GM19455 (cell line): ENCODE results near the gene NEDD4L.
"Not testable (repeated sequence)": the region's sequence is repeated elsewhere in the genome, so short reads cannot be mapped to it uniquely, and the experiment has no call there.

ENCODE experiments used
- ATAC-seq: cut with Tn5 transposase; IDR thresholded peaks from one replicate; pipeline ENCODE4 v1.9.1; 2021; ENCODE audit not compliant: unreplicated experiment

Gene NEDD4L

GRCh38 chr18:58362027-58362575 is 318.1 kb downstream of the NEDD4L start:
- no peak for ATAC-seq

GRCh38 chr18:58362829-58363271 is 318.8 kb downstream of the NEDD4L start:
- ATAC-seq, result no peak

GRCh38 chr18:58363767-58364540 is 319.9 kb downstream of the NEDD4L start:
- ATAC-seq, result no peak

GRCh38 chr18:58364876-58365528 is 321.0 kb downstream of the NEDD4L start:
- no peak for ATAC-seq

GRCh38 chr18:58367425-58368140 is 323.6 kb downstream of the NEDD4L start:
- ATAC-seq, result peak; percentile 66

- ATAC-seq, result no peak
These were observed 325.6 kb downstream of the NEDD4L start for GRCh38 chr18:58369616-58370015.

GRCh38 chr18:58370038-58370580 is 326.1 kb downstream of the NEDD4L start:
- no peak for ATAC-seq

- no peak for ATAC-seq
These were observed 326.6 kb downstream of the NEDD4L start for GRCh38 chr18:58370612-58371011.

GRCh38 chr18:58373481-58373880 is 329.5 kb downstream of the NEDD4L start:
- no peak for ATAC-seq

GRCh38 chr18:58375051-58375450 is 331.0 kb downstream of the NEDD4L start:
- ATAC-seq, result no peak

GRCh38 chr18:58378411-58379379 is 334.7 kb downstream of the NEDD4L start:
- ATAC-seq, result no peak

GRCh38 chr18:58379443-58379842 is 335.4 kb downstream of the NEDD4L start:
- no peak for ATAC-seq

GRCh38 chr18:58380113-58380512 is 336.1 kb downstream of the NEDD4L start:
- ATAC-seq, result not testable (repeated sequence)

GRCh38 chr18:58381676-58382411 is 337.8 kb downstream of the NEDD4L start:
- no peak for ATAC-seq

- ATAC-seq, result no peak
These were observed 338.4 kb downstream of the NEDD4L start for GRCh38 chr18:58382446-58382845.

- ATAC-seq, result no peak
These were observed 341.4 kb downstream of the NEDD4L start for GRCh38 chr18:58385472-58385871.

GRCh38 chr18:58386780-58387179 is 342.8 kb downstream of the NEDD4L start:
- ATAC-seq, result no peak

GRCh38 chr18:58387716-58388115 is 343.7 kb downstream of the NEDD4L start:
- no peak for ATAC-seq

GRCh38 chr18:58388736-58389135 is 344.7 kb downstream of the NEDD4L start:
- no peak for ATAC-seq
